HG03025 (cell line): Measurements from ENCODE around the gene CDH3.

Source experiments
- ATAC-seq: cut with Tn5 transposase; IDR thresholded peaks from one replicate; pipeline ENCODE4 v1.9.1; 2021; ENCODE audit warnings: mild to moderate bottlenecking, moderate library complexity; ENCODE audit not compliant: unreplicated experiment, low FRiP score

Gene CDH3

DNA sequence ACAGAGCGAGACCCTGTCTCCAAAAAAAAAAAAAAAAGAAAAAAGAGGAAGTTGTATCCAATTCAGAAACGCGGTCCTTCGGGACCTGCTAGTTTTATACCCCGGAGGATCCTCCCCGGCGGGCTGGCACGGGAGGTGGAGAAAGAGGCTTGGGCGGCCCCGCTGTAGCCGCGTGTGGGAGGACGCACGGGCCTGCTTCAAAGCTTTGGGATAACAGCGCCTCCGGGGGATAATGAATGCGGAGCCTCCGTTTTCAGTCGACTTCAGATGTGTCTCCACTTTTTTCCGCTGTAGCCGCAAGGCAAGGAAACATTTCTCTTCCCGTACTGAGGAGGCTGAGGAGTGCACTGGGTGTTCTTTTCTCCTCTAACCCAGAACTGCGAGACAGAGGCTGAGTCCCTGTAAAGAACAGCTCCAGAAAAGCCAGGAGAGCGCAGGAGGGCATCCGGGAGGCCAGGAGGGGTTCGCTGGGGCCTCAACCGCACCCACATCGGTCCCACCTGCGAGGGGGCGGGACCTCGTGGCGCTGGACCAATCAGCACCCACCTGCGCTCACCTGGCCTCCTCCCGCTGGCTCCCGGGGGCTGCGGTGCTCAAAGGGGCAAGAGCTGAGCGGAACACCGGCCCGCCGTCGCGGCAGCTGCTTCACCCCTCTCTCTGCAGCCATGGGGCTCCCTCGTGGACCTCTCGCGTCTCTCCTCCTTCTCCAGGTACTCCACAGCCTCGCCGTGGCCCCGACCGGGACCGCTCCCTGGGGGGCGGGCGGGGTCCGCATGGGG, at the start of gene CDH3:
Gene CDH3, plus strand, starts transcription at position 596 of the 779 bp plus-strand sequence. Its CDS starts 70 bp downstream, at position 666.
- ATAC-seq = no peak

DNA sequence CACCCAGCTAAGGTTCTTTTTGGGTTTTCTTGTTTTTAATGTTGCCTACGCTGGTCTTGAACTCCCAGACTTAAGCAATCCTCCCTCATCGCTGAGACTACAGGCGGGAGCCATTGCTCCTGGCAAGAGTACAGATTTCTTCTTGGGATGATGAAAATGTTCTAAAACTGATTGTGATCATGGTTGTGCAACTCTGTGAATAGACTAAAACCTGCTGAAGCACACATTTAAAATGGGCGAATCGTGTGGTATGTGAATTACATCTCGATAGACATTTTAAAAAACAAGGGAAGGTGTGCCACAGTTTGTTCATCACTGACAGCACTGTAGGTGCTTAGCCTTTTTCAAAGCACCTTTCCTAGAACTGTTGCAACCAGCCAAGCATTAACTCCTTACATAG, 48.8 kb upstream of the CDH3 start:
- ATAC-seq = no peak

DNA sequence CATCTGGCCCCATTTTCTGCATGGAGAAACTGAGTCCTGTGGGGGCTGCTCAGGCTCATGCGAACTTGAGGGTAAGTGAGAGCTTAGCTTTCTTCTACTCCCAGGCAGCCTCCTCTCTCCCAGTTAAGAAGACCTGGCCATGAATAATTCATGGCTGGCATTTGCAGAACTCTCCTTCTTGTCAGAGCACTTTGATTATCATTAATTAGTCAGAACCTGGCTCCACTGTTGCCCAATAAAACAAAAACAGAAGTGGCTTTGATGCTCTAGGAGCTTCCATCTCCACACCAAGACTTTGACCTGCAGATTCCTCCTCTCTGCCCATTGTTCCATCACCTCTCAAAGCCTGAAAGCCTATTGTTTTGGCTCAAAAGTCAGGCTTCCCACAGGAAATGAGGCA, 45.5 kb upstream of the CDH3 start:
- ATAC-seq = no peak

- no peak for ATAC-seq
Measured at GRCh38 chr16:68605746-68606145, 39.4 kb upstream of the CDH3 start.

GRCh38 chr16:68607443-68607842, 37.7 kb upstream of the CDH3 start:
- no peak for ATAC-seq

DNA sequence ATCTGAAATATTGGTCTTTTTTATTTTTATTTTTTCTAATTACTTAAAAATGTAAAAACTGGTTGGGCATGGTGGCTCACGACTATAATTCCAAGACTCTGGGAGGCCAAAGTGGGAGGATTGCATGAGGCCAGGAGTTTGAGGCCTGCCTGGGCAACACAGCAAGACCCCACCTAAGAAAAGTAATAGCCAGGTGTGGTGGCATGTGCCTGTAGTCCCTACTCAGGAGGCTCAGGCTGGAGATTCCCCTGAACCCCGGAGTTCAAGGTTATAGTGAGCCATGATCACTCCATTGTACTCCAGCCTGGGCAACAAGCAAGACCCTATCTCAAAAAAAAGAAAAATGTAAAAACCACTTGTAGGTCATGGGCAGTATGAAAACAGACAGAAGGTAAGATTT, 36.8 kb upstream of the CDH3 start:
- no peak for ATAC-seq

- ATAC-seq = no peak
Measured at GRCh38 chr16:68612996-68613395, 32.1 kb upstream of the CDH3 start.

- ATAC-seq = no peak
Measured at GRCh38 chr16:68617734-68618133, 27.4 kb upstream of the CDH3 start.

DNA sequence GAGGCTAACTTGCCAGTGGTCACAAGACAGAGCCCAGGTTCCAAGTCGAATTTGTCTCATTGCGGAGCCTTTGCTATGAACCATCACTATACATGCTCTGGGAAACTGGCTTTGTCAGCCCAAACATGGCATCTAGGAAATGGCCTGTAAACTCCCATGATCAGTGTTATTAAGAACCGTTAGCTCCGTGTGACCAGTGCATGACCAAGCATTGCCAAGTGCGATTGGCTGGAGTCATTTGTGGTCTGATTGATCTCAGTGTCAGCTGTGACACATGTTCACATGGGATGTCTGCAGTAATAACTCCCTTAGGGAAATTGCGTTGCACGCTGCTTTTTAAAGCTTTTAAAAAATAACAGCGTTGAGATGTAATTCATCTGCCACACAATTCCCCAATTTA, 18.6 kb upstream of the CDH3 start:
- ATAC-seq = no peak

GRCh38 chr16:68627951-68628425, 17.1 kb upstream of the CDH3 start:
- no peak for ATAC-seq

DNA sequence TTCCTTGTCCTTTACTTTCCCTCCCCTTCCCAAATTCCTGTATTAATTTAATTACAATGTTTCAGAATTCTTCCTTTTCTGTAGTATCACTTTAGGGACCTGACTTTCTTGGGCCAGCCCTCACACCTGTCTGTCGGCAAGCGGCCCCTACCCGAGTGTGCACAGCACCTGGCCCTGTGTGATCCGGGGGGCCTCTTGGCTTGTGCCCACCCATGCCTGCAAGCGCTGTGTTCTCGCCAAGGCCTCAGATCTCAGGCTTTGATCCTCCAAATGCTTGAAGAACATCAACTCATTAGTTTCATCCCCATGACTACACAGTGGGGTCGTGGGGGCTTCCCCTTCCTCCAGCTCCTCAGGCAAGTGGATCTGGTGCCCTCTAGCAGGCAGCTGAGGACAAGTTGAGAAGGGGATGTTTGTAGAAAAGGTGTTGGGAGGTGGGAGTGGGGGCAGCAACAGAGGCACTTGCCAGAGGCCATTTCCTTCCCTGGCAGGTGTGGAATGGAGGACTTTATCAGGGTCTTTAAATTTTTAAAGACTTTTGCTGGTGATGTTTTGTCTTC, 15.7 kb upstream of the CDH3 start:
- ATAC-seq = no peak

- ATAC-seq = no peak
Measured at GRCh38 chr16:68636064-68636560, 9.0 kb upstream of the CDH3 start.

DNA sequence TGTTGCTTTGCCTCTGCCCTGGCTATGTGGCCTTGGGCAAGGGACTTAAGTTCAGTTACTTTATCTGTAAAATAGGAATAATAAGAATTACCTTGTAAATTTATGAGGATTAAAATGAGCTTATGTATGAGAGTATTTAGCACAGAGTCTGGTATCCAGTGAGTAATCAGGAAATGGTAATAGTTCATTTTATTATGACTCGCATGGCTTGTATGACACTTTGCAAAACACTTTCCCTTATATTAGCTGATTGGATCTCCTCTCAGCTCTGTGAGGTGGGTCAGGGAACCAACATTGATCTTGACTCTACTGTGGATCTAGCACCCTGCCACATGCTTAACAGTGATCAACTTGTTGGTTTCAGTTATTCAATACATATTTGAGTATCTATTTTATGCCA, 8.3 kb upstream of the CDH3 start:
- no peak for ATAC-seq

GRCh38 chr16:68640972-68641371, 4.1 kb upstream of the CDH3 start:
- no peak for ATAC-seq

DNA sequence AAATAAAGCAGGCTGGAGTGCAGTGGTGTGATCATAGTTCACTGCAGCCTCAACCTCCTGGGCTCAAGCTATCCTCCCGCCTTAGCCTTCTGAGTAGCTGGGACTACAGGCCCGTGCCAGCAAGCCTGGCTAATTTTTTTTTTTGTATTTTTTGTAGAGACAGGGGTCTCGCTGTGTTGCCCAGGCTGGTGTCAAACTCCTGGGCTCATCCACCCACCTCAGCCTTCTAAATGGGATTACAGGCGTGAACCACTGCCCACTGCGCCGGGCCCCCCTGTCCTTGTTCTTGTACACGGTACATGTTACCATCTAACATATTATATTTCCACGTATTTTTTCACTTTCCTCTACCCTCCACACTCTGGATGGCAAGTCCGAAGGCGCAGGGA, 3.1 kb upstream of the CDH3 start:
- no peak for ATAC-seq

GRCh38 chr16:68642436-68643101, 2.5 kb upstream of the CDH3 start:
- ATAC-seq = no peak

DNA sequence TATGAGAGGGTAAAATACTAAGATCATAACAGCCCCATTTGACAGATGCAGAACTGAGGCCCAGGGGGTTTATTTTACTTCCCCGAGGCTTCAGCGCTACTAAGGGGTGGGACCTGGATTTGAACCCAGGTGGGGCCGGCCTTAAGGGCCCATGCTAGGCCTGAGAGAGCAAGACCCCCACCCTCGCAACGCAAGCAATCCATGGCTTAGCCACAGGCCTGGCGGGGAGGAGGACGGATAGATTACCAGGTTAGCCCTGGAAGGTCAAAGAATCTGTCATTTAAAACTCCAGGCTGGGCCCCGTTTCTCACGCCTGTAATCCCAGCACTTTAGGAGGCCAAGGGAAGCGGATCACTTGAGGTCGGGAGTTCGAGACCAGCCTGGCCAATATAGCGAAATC, 1.9 kb upstream of the CDH3 start:
- ATAC-seq = no peak

DNA sequence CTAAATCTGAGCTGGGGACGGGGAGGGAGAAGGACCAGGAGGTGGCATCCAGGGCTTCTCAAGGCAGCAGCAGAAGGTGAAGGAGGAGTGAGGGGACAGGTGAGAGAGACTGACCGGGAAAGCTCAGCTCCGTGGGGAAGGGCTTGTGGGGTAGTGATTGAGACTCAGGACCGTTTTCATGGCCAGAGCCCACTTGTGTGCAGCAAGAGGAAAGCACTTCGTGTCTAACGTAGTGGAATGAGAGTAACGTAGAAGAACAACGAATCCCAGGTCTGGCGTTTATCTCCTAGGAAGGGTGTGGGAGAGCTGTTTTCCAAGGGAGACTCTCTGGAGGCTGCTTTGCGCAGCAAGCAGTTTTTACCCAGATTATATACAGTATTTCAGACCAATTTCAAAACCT, 1.3 kb upstream of the CDH3 start:
- no peak for ATAC-seq

GRCh38 chr16:68644296-68644695, 814 bp upstream of the CDH3 start:
- no peak for ATAC-seq

DNA sequence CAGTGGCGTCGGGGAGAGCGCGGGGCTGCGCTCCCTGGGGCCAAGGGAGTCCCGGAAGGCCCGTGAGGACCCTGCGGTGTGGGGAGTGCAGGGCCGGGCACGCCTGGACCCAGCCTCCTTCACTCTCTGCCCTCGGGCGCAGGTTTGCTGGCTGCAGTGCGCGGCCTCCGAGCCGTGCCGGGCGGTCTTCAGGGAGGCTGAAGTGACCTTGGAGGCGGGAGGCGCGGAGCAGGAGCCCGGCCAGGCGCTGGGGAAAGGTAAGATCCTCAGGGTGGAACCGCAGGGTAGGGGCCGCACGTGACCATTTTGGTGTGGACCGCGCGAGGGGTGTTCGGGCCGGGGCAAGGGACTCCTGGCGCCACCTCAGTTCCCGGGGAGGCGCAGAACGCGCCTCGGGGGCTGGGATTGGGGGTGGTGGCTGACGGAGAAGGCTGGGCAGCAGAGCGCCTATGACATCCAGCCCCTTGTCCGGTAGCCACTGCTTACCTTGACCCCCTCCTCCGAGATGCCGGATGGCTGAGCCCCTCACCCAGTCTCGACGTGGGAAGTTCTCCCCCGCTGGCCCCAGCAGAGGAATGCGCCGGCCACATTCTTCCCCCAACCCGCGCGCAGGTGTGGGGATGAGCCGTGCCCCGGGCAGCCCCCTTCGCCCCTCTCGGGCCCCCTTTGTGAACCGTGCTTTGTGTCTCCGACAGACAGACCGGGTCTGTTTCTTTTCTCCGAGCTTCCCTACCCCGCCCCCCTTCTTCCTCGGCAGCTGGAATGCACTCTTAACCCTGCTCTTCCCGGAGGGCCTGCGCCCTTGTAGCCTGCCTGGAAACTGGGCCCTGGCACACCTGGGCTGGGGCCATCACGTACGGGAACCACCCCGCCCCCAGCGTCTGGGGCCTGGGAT, 631 bp downstream of the CDH3 start:
- no peak for ATAC-seq
